ENCODE data around the gene CRABP2.

DNA sequence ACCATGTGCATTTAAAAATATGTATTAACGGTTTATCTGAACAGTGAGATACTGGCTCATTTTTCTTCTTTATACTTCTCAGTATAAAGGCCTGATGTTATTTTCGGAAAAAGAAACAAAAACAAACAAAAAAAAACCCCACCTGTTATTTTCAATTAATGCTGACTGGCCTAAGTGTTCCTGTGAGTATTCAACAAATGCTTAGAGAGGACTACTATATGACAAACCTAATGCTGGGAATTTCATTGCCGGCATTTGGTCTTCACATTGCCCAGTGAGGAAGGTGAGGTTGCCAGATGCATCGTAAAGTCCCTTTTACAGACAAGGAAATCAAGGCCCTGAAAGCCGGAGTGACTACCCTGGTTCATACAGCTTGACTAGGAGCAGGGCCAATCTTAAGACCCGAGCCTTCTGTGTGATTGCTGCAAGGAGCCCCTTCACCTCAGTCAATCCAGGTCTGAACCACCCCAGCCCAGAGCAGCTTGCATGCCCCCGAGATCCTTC lies 34.9 kb upstream of the CRABP2 start:
- TF ChIP-seq, protein P1, sequence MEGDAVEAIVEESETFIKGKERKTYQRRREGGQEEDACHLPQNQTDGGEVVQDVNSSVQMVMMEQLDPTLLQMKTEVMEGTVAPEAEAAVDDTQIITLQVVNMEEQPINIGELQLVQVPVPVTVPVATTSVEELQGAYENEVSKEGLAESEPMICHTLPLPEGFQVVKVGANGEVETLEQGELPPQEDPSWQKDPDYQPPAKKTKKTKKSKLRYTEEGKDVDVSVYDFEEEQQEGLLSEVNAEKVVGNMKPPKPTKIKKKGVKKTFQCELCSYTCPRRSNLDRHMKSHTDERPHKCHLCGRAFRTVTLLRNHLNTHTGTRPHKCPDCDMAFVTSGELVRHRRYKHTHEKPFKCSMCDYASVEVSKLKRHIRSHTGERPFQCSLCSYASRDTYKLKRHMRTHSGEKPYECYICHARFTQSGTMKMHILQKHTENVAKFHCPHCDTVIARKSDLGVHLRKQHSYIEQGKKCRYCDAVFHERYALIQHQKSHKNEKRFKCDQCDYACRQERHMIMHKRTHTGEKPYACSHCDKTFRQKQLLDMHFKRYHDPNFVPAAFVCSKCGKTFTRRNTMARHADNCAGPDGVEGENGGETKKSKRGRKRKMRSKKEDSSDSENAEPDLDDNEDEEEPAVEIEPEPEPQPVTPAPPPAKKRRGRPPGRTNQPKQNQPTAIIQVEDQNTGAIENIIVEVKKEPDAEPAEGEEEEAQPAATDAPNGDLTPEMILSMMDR (IDR thresholded peaks at IDR 0.05; ENCODE audit: borderline replicate concordance, extremely low read depth, low read length, poor library complexity, severe bottlenecking) = no peak
- TF ChIP-seq EZH2 (IDR thresholded peaks at IDR 0.05; ENCODE audit: borderline replicate concordance, low read depth, low read length, severe bottlenecking) = no peak
